Stimulated activated CD8-positive, alpha-beta memory T cell treated with anti-CD3 and anti-CD28 coated beads, Interleukin-4, amount 100 ng/mL, for 1 hour (primary cell): ENCODE measurements around the gene REEP6.
"Not testable (repeated sequence)": the region's sequence is repeated elsewhere in the genome, so short reads cannot be mapped to it uniquely, and the experiment has no call there.

Experiments
- DNase-seq, 2 donors: peaks; one replicate each; pipeline ENCODE4 v3.0.0-alpha.2; 2020; ENCODE audit warnings: low read depth in 2 of 2, low spot score in 1 of 2

Gene REEP6

GRCh38 chr19:1522838-1523237 lies 31.9 kb downstream of the REEP6 start:
- DNase-seq: no peak

DNA sequence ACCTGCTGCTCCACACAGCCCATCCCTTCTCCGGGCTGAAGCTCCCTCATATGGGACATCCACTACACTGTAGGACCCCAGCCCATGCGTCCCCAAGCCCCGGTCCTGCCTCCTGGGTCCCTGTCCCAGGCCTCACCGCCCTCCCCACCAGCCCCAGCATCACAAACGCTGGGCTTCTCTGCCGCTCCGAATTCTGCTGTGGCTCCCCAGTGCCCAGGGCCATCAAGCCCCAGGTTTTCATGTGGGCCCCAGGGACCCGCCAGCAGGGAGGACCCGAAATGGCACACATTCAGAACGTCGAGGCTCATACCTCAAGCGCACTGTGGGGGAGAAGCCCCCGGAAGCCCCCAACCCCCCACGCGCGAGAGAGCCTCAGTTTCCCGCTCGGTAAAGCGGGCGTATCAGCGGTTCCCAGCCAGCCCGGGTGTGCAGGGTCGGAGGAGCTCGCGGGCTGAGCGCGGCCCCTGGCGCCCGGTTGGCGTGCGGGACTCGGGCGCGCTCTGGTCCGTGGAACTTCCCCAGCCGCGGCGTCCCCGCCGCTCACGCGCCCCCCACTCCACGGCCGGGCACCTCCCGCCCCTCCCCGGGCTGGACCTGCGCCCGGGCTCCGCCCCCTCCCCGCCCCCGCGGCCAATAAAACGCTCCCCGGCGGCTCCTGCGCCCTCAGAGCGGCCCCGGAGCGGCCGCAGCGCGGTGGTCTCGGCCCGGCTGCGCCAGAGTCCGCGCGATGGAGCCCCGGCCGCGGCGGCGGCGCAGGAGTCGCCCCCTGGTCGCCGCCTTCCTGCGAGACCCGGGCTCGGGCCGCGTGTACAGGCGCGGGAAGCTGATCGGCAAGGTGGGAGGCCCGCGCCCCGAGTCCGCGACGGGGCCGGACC lies 32.7 kb downstream of the REEP6 start, which contains the start of gene PLK5:
Gene PLK5 (plus strand): TSS at position 666 of the 875 bp plus-strand sequence. CDS start 2,920 bp downstream, outside the sequence.
- DNase-seq: no peak

DNA sequence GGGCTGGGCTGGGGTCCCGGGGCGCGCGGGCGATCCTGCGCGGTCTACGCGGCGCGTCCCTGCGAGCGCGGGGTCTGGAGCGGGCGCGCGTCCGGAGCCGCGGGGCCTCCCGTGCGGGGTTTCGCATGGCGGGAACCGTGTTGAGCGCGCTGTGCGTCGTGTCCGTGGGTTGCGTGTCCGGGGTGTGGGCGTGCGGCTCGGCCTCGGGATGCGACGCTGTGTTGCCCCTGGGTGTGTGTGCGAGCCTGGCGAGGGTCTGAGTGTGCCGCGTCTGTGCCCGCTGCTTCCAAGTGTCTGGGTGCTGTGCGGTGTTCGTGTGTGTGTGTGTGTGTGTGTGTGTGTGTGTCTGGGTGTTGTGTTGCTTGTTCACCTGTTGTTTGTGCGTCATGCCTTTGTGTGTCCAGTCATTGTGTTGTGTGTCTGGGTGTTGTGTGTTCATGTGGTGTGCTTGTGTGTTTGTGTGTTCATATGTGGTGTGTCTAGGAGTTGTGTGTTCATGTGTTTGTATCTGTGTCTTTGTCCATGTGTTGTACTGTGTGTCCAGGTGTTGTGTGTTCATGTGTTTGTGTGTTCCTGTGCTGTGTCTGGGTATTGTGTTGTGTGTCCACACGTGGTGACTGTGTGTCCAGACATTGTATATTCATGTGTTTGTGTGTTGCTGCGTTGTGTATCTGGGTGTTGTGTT lies 33.4 kb downstream of the REEP6 start:
- DNase-seq: no peak

DNA sequence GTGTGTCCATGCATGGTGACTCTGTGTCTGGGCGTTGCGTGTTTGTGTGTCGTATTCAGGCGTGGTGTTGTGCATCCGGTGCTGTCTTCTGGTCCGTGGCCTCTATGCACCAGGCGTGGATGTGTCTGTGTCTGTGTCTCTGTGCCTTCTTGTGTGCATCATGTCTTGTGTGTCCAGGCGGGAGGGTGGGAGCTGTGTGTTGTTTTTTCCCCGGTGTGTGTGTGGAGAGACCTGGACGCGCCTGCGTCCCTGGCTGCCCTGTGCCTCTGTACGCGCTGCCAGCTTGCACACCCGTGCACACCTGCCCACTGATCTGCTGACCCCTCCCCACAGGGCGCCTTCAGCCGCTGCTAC lies 34.0 kb downstream of the REEP6 start:
- DNase-seq: no peak

DNA sequence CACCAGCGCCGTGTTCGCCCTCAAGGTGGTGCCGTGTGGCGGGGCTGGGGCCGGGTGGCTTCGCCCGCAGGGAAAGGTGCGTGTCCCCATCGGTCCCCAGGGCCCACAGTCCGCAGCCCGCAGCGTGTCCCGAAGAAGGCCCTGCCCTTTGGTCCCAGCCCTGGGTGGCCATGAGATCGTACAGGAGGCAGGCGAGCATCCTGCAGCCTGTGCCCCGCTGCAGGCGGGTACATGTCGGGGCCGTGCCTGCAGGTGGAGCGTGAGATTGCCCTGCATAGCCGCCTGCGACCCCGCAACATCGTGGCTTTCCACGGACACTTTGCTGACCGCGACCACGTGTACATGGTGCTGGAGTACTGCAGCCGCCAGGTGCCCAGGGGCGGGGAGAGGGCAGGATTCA lies 34.4 kb downstream of the REEP6 start:
- DNase-seq: no peak

GRCh38 chr19:1526066-1526778 lies 35.2 kb downstream of the REEP6 start:
- DNase-seq: no peak

DNA sequence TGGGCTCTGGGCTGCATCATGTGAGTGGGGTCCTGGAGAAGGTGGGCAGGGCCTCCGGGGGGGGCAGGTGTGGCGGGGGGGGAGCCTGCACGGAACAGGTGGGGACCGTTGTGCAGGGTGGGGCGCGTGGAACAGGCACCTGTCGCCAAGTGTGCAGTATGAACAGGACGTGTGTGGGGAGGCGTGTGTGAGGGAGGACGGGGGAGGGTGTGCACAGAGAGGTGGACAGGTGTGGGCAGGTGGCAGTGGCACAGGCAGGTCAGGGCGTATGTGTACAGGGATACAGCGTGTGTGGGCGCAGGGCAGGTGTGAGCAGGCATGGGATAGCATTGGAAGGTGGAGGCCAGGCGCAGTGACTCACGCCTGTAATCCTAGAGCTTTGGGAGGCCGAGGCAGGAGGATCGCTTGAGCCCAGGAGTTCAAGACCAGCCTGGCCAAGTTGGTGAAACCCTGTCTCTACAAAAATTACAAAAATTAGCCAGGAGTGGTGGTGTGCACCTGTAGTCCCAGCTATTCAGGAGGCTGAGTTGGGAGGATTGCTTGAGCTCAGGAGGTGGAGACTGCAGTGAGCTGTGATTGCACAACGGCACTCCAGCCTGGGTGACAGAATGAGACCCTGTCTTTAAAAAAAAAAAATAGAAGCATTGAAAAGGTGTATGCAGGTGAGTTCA lies 36.1 kb downstream of the REEP6 start:
- DNase-seq: no peak

DNA sequence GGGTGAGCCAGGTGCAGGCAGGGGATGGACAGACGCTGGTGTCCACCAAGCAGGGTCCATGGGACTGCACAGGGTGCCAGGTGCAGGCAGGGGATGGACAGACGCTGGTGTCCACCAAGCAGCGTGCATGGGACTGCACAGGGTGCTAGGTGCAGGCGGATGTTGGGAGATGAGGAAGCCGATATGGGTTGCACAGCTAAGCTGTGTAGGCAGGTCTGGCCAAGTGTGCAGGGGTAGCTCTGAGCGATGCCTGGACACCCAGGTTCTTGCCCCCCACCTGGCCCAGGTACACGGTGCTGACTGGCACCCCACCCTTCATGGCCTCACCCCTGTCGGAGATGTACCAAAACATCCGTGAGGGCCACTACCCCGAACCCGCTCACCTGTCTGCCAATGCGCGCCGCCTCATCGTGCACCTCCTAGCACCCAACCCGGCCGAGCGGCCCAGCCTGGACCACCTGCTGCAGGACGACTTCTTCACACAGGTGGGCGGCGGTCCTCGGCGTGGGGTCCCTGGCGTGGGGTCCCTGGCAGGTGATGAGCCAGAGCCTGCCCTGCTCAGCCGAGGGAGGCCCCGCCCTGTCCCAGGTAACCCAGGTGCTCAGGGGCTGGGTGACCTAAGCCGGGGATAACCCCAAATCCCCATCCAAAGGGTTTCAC lies 36.8 kb downstream of the REEP6 start:
- no peak for DNase-seq

DNA sequence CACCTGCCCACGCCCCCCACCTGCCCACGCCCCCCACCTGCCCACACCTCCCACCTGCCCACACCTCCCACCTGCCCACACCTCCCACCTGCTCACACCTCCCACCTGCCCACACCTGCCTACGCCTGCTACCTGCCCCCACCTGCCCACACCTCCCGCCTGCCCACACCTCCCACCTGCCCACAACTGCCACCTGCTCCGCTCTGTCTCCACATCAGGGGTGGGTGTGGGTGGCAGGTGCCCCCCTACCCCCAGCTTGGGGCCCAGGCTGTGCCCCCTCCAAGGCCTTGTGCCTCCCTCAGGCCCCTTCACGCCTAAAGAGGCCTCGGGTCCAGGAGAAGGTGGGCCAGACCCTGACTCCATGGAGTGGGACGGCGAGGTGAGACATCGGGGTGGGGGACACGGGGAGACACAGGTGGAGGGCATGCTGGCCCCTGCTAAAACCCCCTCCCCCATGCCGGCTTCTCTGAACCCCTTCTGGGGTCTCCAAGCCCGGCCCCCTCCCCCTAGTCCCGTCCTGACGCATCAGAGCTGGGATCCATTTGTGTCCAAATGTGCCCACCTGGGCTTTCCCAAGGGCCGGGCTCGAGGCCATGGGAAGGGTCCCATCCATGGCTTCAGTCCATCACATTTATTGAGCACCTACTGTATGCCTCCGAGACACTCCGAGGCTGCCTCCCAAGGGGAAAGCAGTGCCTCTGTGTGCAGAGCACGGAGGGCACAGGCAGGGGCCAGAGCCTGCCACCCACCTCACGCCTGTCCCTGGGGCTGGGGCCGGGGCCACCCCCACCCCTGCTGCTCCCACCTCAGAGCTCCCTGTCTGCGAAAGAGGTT lies 37.8 kb downstream of the REEP6 start:
- DNase-seq: no peak

DNA sequence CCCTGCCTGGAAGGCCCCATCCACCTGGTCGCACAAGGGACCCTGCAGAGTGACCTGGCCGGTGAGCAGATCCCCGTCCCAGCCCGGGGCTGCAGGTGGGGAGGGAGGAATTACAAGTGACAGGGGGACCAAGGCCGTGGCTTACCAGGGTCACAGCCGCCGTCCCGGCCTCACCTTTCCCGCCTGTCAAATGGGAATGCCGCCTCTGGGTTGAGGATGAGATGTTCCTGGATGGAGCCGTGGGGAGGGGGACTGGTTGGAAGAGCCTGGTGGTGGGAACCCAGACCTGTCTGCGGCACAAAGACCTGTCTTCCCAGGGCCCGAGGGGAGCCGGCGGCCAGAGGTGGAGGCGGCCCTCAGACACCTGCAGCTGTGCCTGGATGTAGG lies 38.4 kb downstream of the REEP6 start:
- DNase-seq: no peak

DNA sequence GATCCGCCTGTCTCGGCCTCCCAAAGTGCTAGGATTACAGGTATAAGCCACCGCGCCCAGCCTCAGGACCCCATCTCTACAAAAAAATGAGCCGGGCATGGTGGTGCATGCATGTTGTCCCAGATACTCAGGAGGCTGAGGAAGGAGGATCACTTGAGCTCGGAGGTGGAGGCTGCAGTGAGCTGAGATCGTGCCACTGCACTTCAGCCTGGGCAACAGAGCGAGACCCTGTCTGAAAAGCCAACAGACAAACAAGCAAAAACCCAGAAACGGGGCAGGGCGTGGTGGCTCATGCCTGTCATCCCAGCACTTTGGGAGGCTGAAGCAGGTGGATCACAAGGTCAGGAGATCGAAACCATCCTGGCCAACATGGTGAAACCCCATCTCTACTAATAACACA lies 39.9 kb downstream of the REEP6 start:
- not testable (repeated sequence) for DNase-seq

DNA sequence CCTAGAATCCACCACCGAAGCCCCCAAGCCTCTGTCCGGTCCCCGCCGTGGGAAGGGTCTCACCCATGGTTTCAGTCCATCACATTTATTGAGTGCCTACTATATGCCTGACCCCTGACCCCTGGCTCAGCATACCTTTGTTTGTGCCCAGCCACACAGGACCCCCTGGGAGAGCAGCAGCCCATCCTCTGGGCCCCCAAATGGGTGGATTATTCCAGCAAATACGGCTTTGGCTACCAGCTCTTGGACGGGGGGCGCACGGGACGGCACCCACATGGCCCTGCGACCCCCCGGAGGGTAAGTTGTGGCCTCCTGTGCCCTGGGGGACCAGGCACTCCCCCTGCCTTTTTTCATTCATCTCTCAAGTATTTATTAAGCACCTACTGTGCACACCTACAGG lies 40.6 kb downstream of the REEP6 start:
- no peak for DNase-seq

- no peak for DNase-seq
Measured at GRCh38 chr19:1532003-1532402, 41.0 kb downstream of the REEP6 start.

- DNase-seq: no peak
Measured at GRCh38 chr19:1533510-1534150, 42.6 kb downstream of the REEP6 start.

DNA sequence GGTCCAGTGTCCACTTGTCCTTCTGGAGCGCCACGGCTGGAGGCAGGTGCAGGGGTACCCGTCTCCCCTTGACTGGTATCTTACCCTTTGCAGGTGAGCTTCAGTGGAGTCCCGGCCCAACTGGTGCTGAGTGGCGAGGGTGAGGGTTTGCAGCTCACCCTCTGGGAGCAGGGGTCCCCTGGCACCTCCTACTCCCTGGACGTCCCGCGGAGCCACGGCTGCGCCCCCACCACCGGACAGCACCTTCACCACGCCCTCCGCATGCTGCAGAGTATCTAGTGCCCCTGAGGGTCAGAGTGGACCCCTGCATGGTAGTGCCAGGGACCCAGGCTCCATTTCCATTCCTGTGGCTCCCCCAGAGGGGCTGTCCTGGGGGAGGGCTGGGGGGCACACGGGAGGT lies 44.0 kb downstream of the REEP6 start:
- no peak for DNase-seq

GRCh38 chr19:1535699-1536098 lies 44.7 kb downstream of the REEP6 start:
- DNase-seq: not testable (repeated sequence)

GRCh38 chr19:1538978-1539377 lies 48.0 kb downstream of the REEP6 start:
- DNase-seq: no peak

DNA sequence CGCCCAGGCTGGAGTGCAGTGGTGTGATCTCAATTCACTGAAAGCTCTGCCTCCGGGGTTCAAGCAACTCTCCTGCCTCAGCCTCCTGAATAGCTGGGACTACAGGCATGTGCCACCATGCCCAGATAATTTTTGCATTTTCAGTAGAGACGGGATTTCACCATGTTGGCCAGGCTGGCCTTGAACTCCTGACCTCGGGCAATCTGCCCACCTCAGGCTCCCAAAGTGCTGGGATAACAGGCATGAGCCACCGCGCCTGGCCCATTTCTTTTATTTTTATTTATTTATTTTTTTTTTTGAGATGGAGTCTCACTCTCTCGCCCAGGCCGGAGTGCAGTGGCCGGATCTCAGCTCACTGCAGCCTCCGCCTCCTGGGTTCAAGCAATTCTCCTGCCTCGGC lies 48.8 kb downstream of the REEP6 start:
- not testable (repeated sequence) for DNase-seq

GRCh38 chr19:1540365-1540925 lies 49.5 kb downstream of the REEP6 start:
- no peak for DNase-seq
